Gastroesophageal sphincter (tissue), 4 donors: ENCODE data around the gene CACNA2D3. TPM values are rescaled to one million over a fixed set of nuclear protein-coding genes. Genes with fewer than 3 reads are reported as not detected.

ENCODE experiments used
- ATAC-seq: fragments of 150-250 bp; one replicate; pipeline ENCODE4 v1.9.1; 2016; ENCODE audit warnings: mild to moderate bottlenecking, moderate library complexity
- H3K27ac ChIP-seq, 4 donors: fragments of 200-600 bp; sonication (generic) in 3 of 4; 1 replicate in 3 of 4; 2 replicates in 1 of 4; pipeline ENCODE4 v1.5.1; 2016 to 2019
- H3K27me3 ChIP-seq: fragments of 200-600 bp; sonication (generic); one replicate; pipeline ENCODE4 v1.5.1; 2019
- H3K36me3 ChIP-seq, 2 donors: fragments of 200-600 bp; sonication (generic); one replicate each; pipeline ENCODE4 v1.5.1; 2019; ENCODE audit warnings: control low read depth in 1 of 2
- H3K4me1 ChIP-seq, 3 donors: fragments of 200-600 bp; sonication (generic); 1 replicate in 2 of 3; 2 replicates in 1 of 3; pipeline ENCODE4 v1.5.1; 2016 to 2019; ENCODE audit warnings: control low read depth in 2 of 3
- H3K4me3 ChIP-seq, 2 donors: fragments of 200-600 bp; sonication (generic); one replicate each; pipeline ENCODE4 v1.5.1; 2019; ENCODE audit warnings: mild to moderate bottlenecking in 1 of 2, moderate library complexity in 1 of 2
- H3K9me3 ChIP-seq, 3 donors: fragments of 200-600 bp; sonication (generic); one replicate each; pipeline ENCODE4 v1.5.1; 2017 to 2019; ENCODE audit warnings: control low read depth in 2 of 3
- EP300 ChIP-seq: sonication (generic); formaldehyde crosslinking; IDR thresholded peaks from one replicate; pipeline ENCODE4 v1.6.1; 2017; ENCODE audit warnings: antibody characterized with exemption, mild to moderate bottlenecking
- POLR2A ChIP-seq, 2 donors: fragments of 450-650 bp; IDR thresholded peaks; one replicate each; pipeline ENCODE4 v1.6.1; 2017; ENCODE audit warnings: antibody characterized with exemption in 2 of 2, mild to moderate bottlenecking in 2 of 2, moderate library complexity in 1 of 2
- POLR2AphosphoS5 ChIP-seq: sonication (generic); formaldehyde crosslinking; IDR thresholded peaks from one replicate; pipeline ENCODE4 v1.6.1; 2017; ENCODE audit warnings: antibody characterized with exemption
- WGBS, 2 donors: methylation state at CpG; one replicate each; pipeline ENCODE4 v1.1.5; 2018; ENCODE audit warnings: low coverage in 1 of 2; 5-methylcytosine and 5-hydroxymethylcytosine counted together
- total RNA-seq, 4 donors: library from RNA; depleted of rRNA; stranded (reverse); fragments of >200 nt; gene quantifications; one replicate each; pipeline ENCODE4 v1.1.0, GENCODE V29; 2016
- TF ChIP-seq, protein P1 (sequence below), 4 experiments: fragments of 200-600 bp in 2 of 4; fragments of 450-650 bp in 2 of 4; sonication (generic) in 1 of 4; IDR thresholded peaks; one replicate each; pipeline ENCODE4 v1.5.1; 2017 to 2019; ENCODE audit warnings: antibody characterized with exemption in 4 of 4, mild to moderate bottlenecking in 2 of 4, moderate library complexity in 2 of 4

CACNA2D3 gene
- total RNA-seq, 4 donors from 2014 or later = 0.94 to 6.5 (median 3.5) TPM

GRCh38 chr3:54691289-54691771 is 569.0 kb downstream of the CACNA2D3 start:
- Histone ChIP-seq H3K27ac (no peak overlapping the region), H3K27me3 (no peaks in the 10 kb centered on the region), H3K9me3 (no peaks in the 10 kb centered on the region), H3K4me3 (no peak overlapping the region), H3K4me1 (no peaks in the 10 kb centered on the region), H3K36me3 (no peaks in the 10 kb centered on the region)
- WGBS, 2 donors = 57 to 60% methylated on average over 1 to 2 of the region's 2 CpGs
- TF ChIP-seq EP300 (no peak), POLR2AphosphoS5 (no peak)
- TF ChIP-seq, protein P1, sequence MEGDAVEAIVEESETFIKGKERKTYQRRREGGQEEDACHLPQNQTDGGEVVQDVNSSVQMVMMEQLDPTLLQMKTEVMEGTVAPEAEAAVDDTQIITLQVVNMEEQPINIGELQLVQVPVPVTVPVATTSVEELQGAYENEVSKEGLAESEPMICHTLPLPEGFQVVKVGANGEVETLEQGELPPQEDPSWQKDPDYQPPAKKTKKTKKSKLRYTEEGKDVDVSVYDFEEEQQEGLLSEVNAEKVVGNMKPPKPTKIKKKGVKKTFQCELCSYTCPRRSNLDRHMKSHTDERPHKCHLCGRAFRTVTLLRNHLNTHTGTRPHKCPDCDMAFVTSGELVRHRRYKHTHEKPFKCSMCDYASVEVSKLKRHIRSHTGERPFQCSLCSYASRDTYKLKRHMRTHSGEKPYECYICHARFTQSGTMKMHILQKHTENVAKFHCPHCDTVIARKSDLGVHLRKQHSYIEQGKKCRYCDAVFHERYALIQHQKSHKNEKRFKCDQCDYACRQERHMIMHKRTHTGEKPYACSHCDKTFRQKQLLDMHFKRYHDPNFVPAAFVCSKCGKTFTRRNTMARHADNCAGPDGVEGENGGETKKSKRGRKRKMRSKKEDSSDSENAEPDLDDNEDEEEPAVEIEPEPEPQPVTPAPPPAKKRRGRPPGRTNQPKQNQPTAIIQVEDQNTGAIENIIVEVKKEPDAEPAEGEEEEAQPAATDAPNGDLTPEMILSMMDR (IDR thresholded peaks at IDR 0.05) = no peak
- ATAC-seq = no peak

- TF ChIP-seq, protein P1 (IDR thresholded peaks at IDR 0.05) = no peak
- TF ChIP-seq POLR2A (IDR thresholded peaks at IDR 0.05) (no peak), EP300 (no peak), POLR2AphosphoS5 (no peak)
- no peaks in the 10 kb centered on the region for H3K36me3 ChIP-seq
Observed at GRCh38 chr3:54696313-54696712, 574.0 kb downstream of the CACNA2D3 start.

GRCh38 chr3:54698054-54698453 is 575.7 kb downstream of the CACNA2D3 start:
- WGBS, 2 donors = 33 to 67% methylated on average over 1 of the region's 1 CpG
- TF ChIP-seq EP300 (no peak), POLR2AphosphoS5 (no peak), POLR2A (IDR thresholded peaks at IDR 0.05) (no peak)
- TF ChIP-seq, protein P1 (IDR thresholded peaks at IDR 0.05) = no peak
- Histone ChIP-seq H3K4me1 (no peaks in the 10 kb centered on the region), H3K27ac (no peak overlapping the region), H3K9me3 (no peaks in the 10 kb centered on the region), H3K27me3 (no peaks in the 10 kb centered on the region), H3K4me3 (no peak overlapping the region), H3K36me3 (no peaks in the 10 kb centered on the region)
- ATAC-seq = no peak

More at GRCh38 chr3:54696313-54696712, 574.0 kb downstream of the CACNA2D3 start:
- Histone ChIP-seq H3K9me3 (no peaks in the 10 kb centered on the region), H3K27ac (no peak overlapping the region), H3K27me3 (no peaks in the 10 kb centered on the region), H3K4me1 (no peaks in the 10 kb centered on the region), H3K4me3 (no peak overlapping the region)
- 54 to 72% methylated on average over 2 to 3 of the region's 3 CpGs for WGBS, 2 donors
- ATAC-seq = no peak

DNA sequence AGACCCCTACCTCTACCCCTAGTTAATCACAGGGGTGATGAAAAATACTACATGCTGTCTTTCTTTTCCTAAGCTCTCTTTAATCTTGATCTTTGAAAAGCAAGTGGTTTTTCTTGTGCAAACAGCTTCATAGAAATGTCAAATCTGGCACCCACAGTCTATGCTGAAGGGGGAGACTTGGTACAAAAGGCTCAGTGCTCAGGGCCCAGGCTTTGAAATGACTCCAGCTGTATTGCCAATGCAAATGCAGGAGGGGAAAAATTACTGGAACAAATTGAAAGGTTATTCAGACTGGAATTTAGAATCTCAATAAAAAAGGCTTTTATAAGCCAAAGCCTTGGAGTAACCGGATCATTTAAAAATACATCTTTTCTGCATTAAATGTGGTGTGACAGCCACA is 581.6 kb downstream of the CACNA2D3 start:
- Histone ChIP-seq H3K27ac (no peak overlapping the region), H3K9me3 (no peaks in the 10 kb centered on the region), H3K27me3 (no peaks in the 10 kb centered on the region), H3K4me1 (no peaks in the 10 kb centered on the region), H3K4me3 (no peak overlapping the region), H3K36me3 (no peaks in the 10 kb centered on the region)
- TF ChIP-seq, protein P1 (IDR thresholded peaks at IDR 0.05) = no peak
- no peak for ATAC-seq
- 80 to 100% methylated on average over 1 of the region's 1 CpG for WGBS, 2 donors

DNA sequence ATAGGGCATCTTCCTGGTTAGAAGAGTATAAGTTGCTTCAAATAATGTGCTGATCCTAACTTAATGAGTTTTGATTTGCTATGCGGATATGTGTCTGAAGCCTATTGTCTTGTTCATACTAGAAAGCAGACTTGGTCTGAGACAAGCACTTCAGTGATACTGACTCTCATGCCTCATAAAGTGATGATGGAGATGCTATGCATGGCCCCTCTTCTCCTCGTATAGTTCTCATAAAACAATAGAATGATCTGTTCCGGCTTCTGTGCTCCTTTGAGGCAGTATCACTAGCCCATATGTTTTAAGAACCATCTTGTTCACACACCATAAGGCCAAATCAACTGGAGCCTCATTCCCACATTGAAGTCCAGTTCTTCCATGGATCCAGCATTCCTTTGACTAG is 583.4 kb downstream of the CACNA2D3 start:
- H3K27ac ChIP-seq = no peak overlapping the region
- H3K36me3 ChIP-seq = no peaks in the 10 kb centered on the region
- no peaks in the 10 kb centered on the region for H3K9me3 ChIP-seq
- 78% methylated on average over 3 of the region's 3 CpGs; no CpG with 5 or more reads in 1 of the 2 donors for WGBS, 2 donors
- no peak overlapping the region for H3K4me3 ChIP-seq
- H3K4me1 ChIP-seq = no peaks in the 10 kb centered on the region
- ATAC-seq = no peak
- no peak for TF ChIP-seq POLR2AphosphoS5
- no peak for TF ChIP-seq POLR2A (IDR thresholded peaks at IDR 0.05)
- TF ChIP-seq, protein P1 (IDR thresholded peaks at IDR 0.05) = no peak
- TF ChIP-seq EP300 = no peak
- H3K27me3 ChIP-seq = no peaks in the 10 kb centered on the region
